Measurements from ENCODE around the gene CDH13. TPM values are rescaled to one million over a fixed set of nuclear protein-coding genes. Genes with fewer than 3 reads are reported as not detected.

Gene CDH13
- total and polyA plus RNA-seq, 2 experiments from 2014 or later: 1.6 to 4.4 TPM

DNA sequence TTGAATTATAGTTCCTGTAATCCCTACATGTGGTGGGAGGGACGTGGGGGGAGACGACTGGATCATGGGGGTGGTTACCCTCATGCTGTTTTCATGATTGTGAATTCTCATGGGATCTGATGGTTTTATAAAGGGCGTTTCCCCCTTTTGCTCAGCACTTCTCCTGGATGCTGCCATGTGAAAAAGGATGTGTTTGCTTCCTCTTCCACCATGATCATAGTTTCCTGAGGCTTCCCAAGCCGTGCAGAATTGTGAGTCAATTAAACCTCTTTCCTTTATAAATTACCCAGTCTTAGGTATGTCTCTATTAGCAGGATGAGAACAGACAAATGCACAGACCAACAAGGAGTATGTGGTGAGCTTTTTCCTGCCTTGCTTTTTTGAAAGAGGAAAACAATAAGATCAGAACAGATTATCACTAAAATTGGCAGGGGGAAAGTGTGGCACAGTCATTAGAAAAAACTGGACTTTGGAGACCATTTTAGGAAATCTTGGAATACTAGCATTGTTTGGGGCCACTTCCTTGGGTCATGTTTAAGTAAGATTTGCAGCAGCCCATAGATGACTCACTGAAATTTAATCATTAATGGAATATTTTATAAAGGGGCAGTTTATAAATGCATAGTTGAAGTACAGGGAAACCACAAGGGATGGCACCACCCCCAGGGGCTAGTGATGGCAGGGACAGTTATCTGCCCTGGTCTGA, 352.8 kb downstream of the CDH13 start:
- no peak overlapping the region for H3K4me2 ChIP-seq
- no peaks in the 10 kb centered on the region for H3K4me1 ChIP-seq (ENCODE audit: insufficient read depth)
- ATAC-seq: no peak
- no peak for DNase-seq (ENCODE audit: low spot score)
- H3K79me2 ChIP-seq (replicated peaks; ENCODE audit: insufficient read depth): no peaks in the 10 kb centered on the region
- no peaks in the 10 kb centered on the region for H3F3A ChIP-seq (replicated peaks; ENCODE audit: low read depth)
- no peak overlapping the region for H3K4me3 Mint-ChIP-seq
- H3K4me1 Mint-ChIP-seq: no peaks in the 10 kb centered on the region
- TF ChIP-seq, protein P1, sequence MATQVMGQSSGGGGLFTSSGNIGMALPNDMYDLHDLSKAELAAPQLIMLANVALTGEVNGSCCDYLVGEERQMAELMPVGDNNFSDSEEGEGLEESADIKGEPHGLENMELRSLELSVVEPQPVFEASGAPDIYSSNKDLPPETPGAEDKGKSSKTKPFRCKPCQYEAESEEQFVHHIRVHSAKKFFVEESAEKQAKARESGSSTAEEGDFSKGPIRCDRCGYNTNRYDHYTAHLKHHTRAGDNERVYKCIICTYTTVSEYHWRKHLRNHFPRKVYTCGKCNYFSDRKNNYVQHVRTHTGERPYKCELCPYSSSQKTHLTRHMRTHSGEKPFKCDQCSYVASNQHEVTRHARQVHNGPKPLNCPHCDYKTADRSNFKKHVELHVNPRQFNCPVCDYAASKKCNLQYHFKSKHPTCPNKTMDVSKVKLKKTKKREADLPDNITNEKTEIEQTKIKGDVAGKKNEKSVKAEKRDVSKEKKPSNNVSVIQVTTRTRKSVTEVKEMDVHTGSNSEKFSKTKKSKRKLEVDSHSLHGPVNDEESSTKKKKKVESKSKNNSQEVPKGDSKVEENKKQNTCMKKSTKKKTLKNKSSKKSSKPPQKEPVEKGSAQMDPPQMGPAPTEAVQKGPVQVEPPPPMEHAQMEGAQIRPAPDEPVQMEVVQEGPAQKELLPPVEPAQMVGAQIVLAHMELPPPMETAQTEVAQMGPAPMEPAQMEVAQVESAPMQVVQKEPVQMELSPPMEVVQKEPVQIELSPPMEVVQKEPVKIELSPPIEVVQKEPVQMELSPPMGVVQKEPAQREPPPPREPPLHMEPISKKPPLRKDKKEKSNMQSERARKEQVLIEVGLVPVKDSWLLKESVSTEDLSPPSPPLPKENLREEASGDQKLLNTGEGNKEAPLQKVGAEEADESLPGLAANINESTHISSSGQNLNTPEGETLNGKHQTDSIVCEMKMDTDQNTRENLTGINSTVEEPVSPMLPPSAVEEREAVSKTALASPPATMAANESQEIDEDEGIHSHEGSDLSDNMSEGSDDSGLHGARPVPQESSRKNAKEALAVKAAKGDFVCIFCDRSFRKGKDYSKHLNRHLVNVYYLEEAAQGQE (IDR thresholded peaks at IDR 0.05; ENCODE audit: unreplicated experiment): no peak
- TF ChIP-seq EZH2 (IDR thresholded peaks at IDR 0.05; ENCODE audit: low read depth, unreplicated experiment): no peak
- TF ChIP-seq, protein P2, sequence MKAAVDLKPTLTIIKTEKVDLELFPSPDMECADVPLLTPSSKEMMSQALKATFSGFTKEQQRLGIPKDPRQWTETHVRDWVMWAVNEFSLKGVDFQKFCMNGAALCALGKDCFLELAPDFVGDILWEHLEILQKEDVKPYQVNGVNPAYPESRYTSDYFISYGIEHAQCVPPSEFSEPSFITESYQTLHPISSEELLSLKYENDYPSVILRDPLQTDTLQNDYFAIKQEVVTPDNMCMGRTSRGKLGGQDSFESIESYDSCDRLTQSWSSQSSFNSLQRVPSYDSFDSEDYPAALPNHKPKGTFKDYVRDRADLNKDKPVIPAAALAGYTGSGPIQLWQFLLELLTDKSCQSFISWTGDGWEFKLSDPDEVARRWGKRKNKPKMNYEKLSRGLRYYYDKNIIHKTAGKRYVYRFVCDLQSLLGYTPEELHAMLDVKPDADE (IDR thresholded peaks at IDR 0.05): no peak
- no peak for TF ChIP-seq ZNF331 (CRISPR knock-in tag; IDR thresholded peaks at IDR 0.05; ENCODE audit: low read depth)
- TF ChIP-seq POLR2AphosphoS5 (IDR thresholded peaks at IDR 0.05; ENCODE audit: low read depth): no peak
- no peak for TF ChIP-seq CREB1 (CRISPR knock-in tag; IDR thresholded peaks at IDR 0.05; ENCODE audit: low read depth)
- no peak for TF ChIP-seq ZNF114 (CRISPR knock-in tag; IDR thresholded peaks at IDR 0.05)
- TF ChIP-seq, protein P3, sequence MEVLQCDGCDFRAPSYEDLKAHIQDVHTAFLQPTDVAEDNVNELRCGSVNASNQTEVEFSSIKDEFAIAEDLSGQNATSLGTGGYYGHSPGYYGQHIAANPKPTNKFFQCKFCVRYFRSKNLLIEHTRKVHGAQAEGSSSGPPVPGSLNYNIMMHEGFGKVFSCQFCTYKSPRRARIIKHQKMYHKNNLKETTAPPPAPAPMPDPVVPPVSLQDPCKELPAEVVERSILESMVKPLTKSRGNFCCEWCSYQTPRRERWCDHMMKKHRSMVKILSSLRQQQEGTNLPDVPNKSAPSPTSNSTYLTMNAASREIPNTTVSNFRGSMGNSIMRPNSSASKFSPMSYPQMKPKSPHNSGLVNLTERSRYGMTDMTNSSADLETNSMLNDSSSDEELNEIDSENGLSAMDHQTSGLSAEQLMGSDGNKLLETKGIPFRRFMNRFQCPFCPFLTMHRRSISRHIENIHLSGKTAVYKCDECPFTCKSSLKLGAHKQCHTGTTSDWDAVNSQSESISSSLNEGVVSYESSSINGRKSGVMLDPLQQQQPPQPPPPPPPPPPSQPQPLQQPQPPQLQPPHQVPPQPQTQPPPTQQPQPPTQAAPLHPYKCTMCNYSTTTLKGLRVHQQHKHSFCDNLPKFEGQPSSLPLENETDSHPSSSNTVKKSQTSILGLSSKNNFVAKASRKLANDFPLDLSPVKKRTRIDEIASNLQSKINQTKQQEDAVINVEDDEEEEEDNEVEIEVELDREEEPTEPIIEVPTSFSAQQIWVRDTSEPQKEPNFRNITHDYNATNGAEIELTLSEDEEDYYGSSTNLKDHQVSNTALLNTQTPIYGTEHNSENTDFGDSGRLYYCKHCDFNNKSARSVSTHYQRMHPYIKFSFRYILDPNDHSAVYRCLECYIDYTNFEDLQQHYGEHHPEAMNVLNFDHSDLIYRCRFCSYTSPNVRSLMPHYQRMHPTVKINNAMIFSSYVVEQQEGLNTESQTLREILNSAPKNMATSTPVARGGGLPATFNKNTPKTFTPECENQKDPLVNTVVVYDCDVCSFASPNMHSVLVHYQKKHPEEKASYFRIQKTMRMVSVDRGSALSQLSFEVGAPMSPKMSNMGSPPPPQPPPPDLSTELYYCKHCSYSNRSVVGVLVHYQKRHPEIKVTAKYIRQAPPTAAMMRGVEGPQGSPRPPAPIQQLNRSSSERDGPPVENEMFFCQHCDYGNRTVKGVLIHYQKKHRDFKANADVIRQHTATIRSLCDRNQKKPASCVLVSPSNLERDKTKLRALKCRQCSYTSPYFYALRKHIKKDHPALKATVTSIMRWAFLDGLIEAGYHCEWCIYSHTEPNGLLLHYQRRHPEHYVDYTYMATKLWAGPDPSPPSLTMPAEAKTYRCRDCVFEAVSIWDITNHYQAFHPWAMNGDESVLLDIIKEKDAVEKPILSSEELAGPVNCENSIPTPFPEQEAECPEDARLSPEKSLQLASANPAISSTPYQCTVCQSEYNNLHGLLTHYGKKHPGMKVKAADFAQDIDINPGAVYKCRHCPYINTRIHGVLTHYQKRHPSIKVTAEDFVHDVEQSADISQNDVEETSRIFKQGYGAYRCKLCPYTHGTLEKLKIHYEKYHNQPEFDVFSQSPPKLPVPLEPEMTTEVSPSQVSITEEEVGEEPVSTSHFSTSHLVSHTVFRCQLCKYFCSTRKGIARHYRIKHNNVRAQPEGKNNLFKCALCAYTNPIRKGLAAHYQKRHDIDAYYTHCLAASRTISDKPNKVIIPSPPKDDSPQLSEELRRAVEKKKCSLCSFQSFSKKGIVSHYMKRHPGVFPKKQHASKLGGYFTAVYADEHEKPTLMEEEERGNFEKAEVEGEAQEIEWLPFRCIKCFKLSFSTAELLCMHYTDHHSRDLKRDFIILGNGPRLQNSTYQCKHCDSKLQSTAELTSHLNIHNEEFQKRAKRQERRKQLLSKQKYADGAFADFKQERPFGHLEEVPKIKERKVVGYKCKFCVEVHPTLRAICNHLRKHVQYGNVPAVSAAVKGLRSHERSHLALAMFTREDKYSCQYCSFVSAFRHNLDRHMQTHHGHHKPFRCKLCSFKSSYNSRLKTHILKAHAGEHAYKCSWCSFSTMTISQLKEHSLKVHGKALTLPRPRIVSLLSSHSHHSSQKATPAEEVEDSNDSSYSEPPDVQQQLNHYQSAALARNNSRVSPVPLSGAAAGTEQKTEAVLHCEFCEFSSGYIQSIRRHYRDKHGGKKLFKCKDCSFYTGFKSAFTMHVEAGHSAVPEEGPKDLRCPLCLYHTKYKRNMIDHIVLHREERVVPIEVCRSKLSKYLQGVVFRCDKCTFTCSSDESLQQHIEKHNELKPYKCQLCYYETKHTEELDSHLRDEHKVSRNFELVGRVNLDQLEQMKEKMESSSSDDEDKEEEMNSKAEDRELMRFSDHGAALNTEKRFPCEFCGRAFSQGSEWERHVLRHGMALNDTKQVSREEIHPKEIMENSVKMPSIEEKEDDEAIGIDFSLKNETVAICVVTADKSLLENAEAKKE (CRISPR knock-in tag; IDR thresholded peaks at IDR 0.05): no peak
- TF ChIP-seq JUNB (IDR thresholded peaks at IDR 0.05; ENCODE audit: unreplicated experiment): no peak
- TF ChIP-seq, protein P4, sequence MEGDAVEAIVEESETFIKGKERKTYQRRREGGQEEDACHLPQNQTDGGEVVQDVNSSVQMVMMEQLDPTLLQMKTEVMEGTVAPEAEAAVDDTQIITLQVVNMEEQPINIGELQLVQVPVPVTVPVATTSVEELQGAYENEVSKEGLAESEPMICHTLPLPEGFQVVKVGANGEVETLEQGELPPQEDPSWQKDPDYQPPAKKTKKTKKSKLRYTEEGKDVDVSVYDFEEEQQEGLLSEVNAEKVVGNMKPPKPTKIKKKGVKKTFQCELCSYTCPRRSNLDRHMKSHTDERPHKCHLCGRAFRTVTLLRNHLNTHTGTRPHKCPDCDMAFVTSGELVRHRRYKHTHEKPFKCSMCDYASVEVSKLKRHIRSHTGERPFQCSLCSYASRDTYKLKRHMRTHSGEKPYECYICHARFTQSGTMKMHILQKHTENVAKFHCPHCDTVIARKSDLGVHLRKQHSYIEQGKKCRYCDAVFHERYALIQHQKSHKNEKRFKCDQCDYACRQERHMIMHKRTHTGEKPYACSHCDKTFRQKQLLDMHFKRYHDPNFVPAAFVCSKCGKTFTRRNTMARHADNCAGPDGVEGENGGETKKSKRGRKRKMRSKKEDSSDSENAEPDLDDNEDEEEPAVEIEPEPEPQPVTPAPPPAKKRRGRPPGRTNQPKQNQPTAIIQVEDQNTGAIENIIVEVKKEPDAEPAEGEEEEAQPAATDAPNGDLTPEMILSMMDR (conservative IDR thresholded peaks at IDR 0.05; ENCODE audit: low read depth in 2 of 2): no peak
- no peak for TF ChIP-seq STAT1 (IDR thresholded peaks at IDR 0.05; ENCODE audit: unreplicated experiment)
- no peak for TF ChIP-seq EZH2phosphoT487 (IDR thresholded peaks at IDR 0.05; ENCODE audit: unreplicated experiment)
- TF ChIP-seq NANOG (IDR thresholded peaks at IDR 0.05; ENCODE audit: borderline replicate concordance): no peak
- peaks cover 14% of the 10 kb centered on the region for H3K36me3 Mint-ChIP-seq (ENCODE audit: low read depth)
- H2AFZ ChIP-seq: no peak overlapping the region
- H3K4me3 ChIP-seq: no peak overlapping the region
- no peaks in the 10 kb centered on the region for H3K36me3 ChIP-seq (ENCODE audit: insufficient read depth)
- H3K9me2 ChIP-seq (ENCODE audit: insufficient read depth): 0 out of 2 replicates have a peak, but pooled peaks cover 6% of the 10 kb centered on the region
- no peak overlapping the region for H3K27ac Mint-ChIP-seq
- no peaks in the 10 kb centered on the region for H3K27me3 Mint-ChIP-seq (ENCODE audit: insufficient read depth, low read depth, poor library complexity)
- H3K27ac ChIP-seq (ENCODE audit: low read depth): no peak overlapping the region
- no peaks in the 10 kb centered on the region for H3K27me3 ChIP-seq (ENCODE audit: insufficient read depth)
- peaks cover 25% of the 10 kb centered on the region for H3K9me3 Mint-ChIP-seq
- H4K20me1 ChIP-seq (replicated peaks; ENCODE audit: insufficient read depth): no peaks in the 10 kb centered on the region

All from GM23338 (cell line).